H9 (cell line): ENCODE results near the gene OTUB2. TPM values are rescaled to one million over a fixed set of nuclear protein-coding genes. Genes with fewer than 3 reads are reported as not detected.

Experiments
- DNase-seq: peaks from one replicate; pipeline ENCODE4 v3.0.0-alpha.2; 2017
- H2AFZ ChIP-seq: one replicate; pipeline ENCODE4 v1.6.1; 2013; ENCODE audit warnings: mild to moderate bottlenecking, low read length, control low read depth, moderate library complexity
- H2AK5ac ChIP-seq: 2 replicates; pipeline ENCODE4 v1.6.1; 2013; ENCODE audit warnings: low read length, control low read depth, mixed read lengths; ENCODE audit not compliant: insufficient read length
- H2BK120ac ChIP-seq: one replicate; pipeline ENCODE4 v1.6.1; 2013; ENCODE audit warnings: low read depth, mild to moderate bottlenecking, low read length, control low read depth, inconsistent platforms; ENCODE audit not compliant: poor library complexity, severe bottlenecking
- H2BK12ac ChIP-seq: 2 replicates; pipeline ENCODE4 v1.6.1; 2013; ENCODE audit warnings: low read length, control low read depth, mixed read lengths, low read depth; ENCODE audit not compliant: insufficient read length
- H2BK15ac ChIP-seq: 2 replicates; pipeline ENCODE4 v1.6.1; 2013; ENCODE audit warnings: low read depth, low read length, control low read depth
- H2BK20ac ChIP-seq: one replicate; pipeline ENCODE4 v1.6.1; 2013; ENCODE audit warnings: low read depth, mild to moderate bottlenecking, low read length, control low read depth, inconsistent platforms; ENCODE audit not compliant: poor library complexity, severe bottlenecking
- H2BK5ac ChIP-seq: 2 replicates; pipeline ENCODE4 v1.6.1; 2013; ENCODE audit warnings: low read length, control low read depth, mixed read lengths; ENCODE audit not compliant: insufficient read length
- H3K14ac ChIP-seq: 2 replicates; pipeline ENCODE4 v1.6.1; 2013; ENCODE audit warnings: low read length, control low read depth; ENCODE audit not compliant: insufficient read depth
- H3K18ac ChIP-seq: 2 replicates; pipeline ENCODE4 v1.6.1; 2013; ENCODE audit warnings: low read depth, mild to moderate bottlenecking, mixed read lengths, low read length, control low read depth; ENCODE audit not compliant: insufficient read length
- H3K23ac ChIP-seq: 2 replicates; pipeline ENCODE4 v1.6.1; 2013; ENCODE audit warnings: low read length, control low read depth, mixed read lengths, low read depth; ENCODE audit not compliant: insufficient read length
- H3K23me2 ChIP-seq: 2 replicates; pipeline ENCODE4 v1.6.1; 2013; ENCODE audit warnings: low read depth, mild to moderate bottlenecking, mixed read lengths, low read length, control low read depth; ENCODE audit not compliant: insufficient read length, poor library complexity, severe bottlenecking
- H3K27ac ChIP-seq: 2 replicates; pipeline ENCODE4 v1.5.1; 2013; ENCODE audit warnings: low read length, control low read depth, mixed read lengths, low read depth; ENCODE audit not compliant: insufficient read length
- H3K27me3 ChIP-seq: 2 replicates; pipeline ENCODE4 v1.6.1; 2013; ENCODE audit warnings: low read length, control low read depth, inconsistent platforms; ENCODE audit not compliant: insufficient read depth
- H3K4ac ChIP-seq: 2 replicates; pipeline ENCODE4 v1.6.1; 2013; ENCODE audit warnings: low read depth, mild to moderate bottlenecking, control low read depth, inconsistent platforms, low read length, moderate library complexity
- H3K4me1 ChIP-seq: 2 replicates; pipeline ENCODE4 v1.6.1; 2013; ENCODE audit warnings: low read length, control low read depth, inconsistent platforms; ENCODE audit not compliant: insufficient read depth
- H3K4me2 ChIP-seq: 2 replicates; pipeline ENCODE4 v1.6.1; 2013; ENCODE audit warnings: low read length, control low read depth, mixed read lengths; ENCODE audit not compliant: insufficient read length, insufficient read depth
- H3K56ac ChIP-seq: 2 replicates; pipeline ENCODE4 v1.6.1; 2013; ENCODE audit warnings: low read depth, mild to moderate bottlenecking, mixed read lengths, low read length, control low read depth; ENCODE audit not compliant: insufficient read length
- H3K79me1 ChIP-seq: 2 replicates; pipeline ENCODE4 v1.6.1; 2013; ENCODE audit warnings: low read depth, mild to moderate bottlenecking, moderate library complexity, low read length, control low read depth, inconsistent platforms; ENCODE audit not compliant: insufficient read depth, poor library complexity, severe bottlenecking
- H3K79me2 ChIP-seq: 2 replicates; pipeline ENCODE4 v1.6.1; 2013; ENCODE audit warnings: low read length, control low read depth, inconsistent platforms; ENCODE audit not compliant: insufficient read depth
- H3K9ac ChIP-seq: 2 replicates; pipeline ENCODE4 v1.6.1; 2013; ENCODE audit warnings: low read length, control low read depth, mixed read lengths; ENCODE audit not compliant: insufficient read length; ENCODE audit errors: extremely low read depth
- H3K9me3 ChIP-seq: one replicate; pipeline ENCODE4 v1.6.1; 2013; ENCODE audit warnings: low read depth, low read length, inconsistent platforms; ENCODE audit not compliant: control insufficient read depth
- H3T11ph ChIP-seq: one replicate; pipeline ENCODE4 v1.6.1; 2013; ENCODE audit warnings: mild to moderate bottlenecking, low read length, control low read depth, inconsistent platforms
- H4K20me1 ChIP-seq: one replicate; pipeline ENCODE4 v1.6.1; 2013; ENCODE audit not compliant: control insufficient read depth, insufficient read length, insufficient read depth
- H4K5ac ChIP-seq: 2 replicates; pipeline ENCODE4 v1.6.1; 2013; ENCODE audit warnings: low read depth, mild to moderate bottlenecking, mixed read lengths, low read length, control low read depth; ENCODE audit not compliant: insufficient read length
- H4K8ac ChIP-seq: replicated peaks from 2 replicates; pipeline ENCODE4 v1.6.1; 2013; ENCODE audit warnings: low read length, control low read depth, mixed read lengths, low read depth; ENCODE audit not compliant: insufficient read length
- H4K91ac ChIP-seq: 2 replicates; pipeline ENCODE4 v1.6.1; 2013; ENCODE audit warnings: low read depth, mild to moderate bottlenecking, moderate library complexity, mixed read lengths, low read length, control low read depth; ENCODE audit not compliant: insufficient read length
- H3K27ac Mint-ChIP-seq, 3 experiments: 2 replicates in 2 of 3; 3 replicates in 1 of 3; pipeline ENCODE4 v1.8.0; 2020 to 2021; ENCODE audit warnings: mixed read lengths in 3 of 3, mild to moderate bottlenecking in 1 of 3, moderate library complexity in 1 of 3
- H3K27me3 Mint-ChIP-seq: 2 replicates; pipeline ENCODE4 v1.8.0; 2021; ENCODE audit warnings: low read depth, mild to moderate bottlenecking, moderate library complexity, mixed read lengths
- H3K36me3 Mint-ChIP-seq, 3 experiments: 2 replicates in 2 of 3; 3 replicates in 1 of 3; pipeline ENCODE4 v1.8.0; 2020 to 2021; ENCODE audit warnings: low read depth in 3 of 3, mixed read lengths in 3 of 3; ENCODE audit not compliant: insufficient read depth in 1 of 3
- H3K4me1 Mint-ChIP-seq, 2 experiments: 2 replicates each; pipeline ENCODE4 v1.8.0; 2020; ENCODE audit warnings: mixed read lengths in 2 of 2
- H3K4me3 Mint-ChIP-seq, 2 experiments: 2 replicates in 1 of 2; 3 replicates in 1 of 2; pipeline ENCODE4 v1.8.0; 2020 to 2021; ENCODE audit warnings: mild to moderate bottlenecking in 2 of 2, mixed read lengths in 2 of 2, moderate library complexity in 1 of 2
- H3K9me3 Mint-ChIP-seq, 2 experiments: 2 replicates in 1 of 2; 3 replicates in 1 of 2; pipeline ENCODE4 v1.8.0; 2020; ENCODE audit warnings: mild to moderate bottlenecking in 2 of 2, mixed read lengths in 2 of 2, moderate library complexity in 1 of 2
- CTCF ChIP-seq: fragments of 200-600 bp; sonication (generic); conservative IDR thresholded peaks from 3 replicates; pipeline ENCODE4 v1.8.0; 2021; ENCODE audit warnings: antibody characterized with exemption, mild to moderate bottlenecking
- WGBS: extraction: QIAGEN DNeasy Blood & Tissue Kit; methylation state at CpG from one replicate; pipeline ENCODE4 v1.1.7; 2013; ENCODE audit warnings: missing lambda C conversion rate, low lambda C conversion rate, mixed read lengths; ENCODE audit not compliant: insufficient read length; ENCODE audit errors: extremely low coverage; 5-methylcytosine and 5-hydroxymethylcytosine counted together
- total RNA-seq: library from RNA; stranded (reverse); gene quantifications from 2 replicates; pipeline ENCODE4 v1.2.1, GENCODE V29; 2021

Gene OTUB2
- total RNA-seq, 1 experiment from 2014 or later, result 3.6 TPM

GRCh38 chr14:94029265-94029664 is 3.1 kb downstream of the OTUB2 start:
- Histone ChIP-seq H2BK15ac (no peak overlapping the region), H3K23me2 (no peaks in the 10 kb centered on the region), H4K8ac (no peak overlapping the region), H4K91ac (no peak overlapping the region), H3K79me2 (no peaks in the 10 kb centered on the region), H3T11ph (no peak overlapping the region), H3K4me1 (no peaks in the 10 kb centered on the region), H3K4ac (no peak overlapping the region), H2BK20ac (no peak overlapping the region), H3K27ac (no peak overlapping the region), H3K23ac (no peak overlapping the region), H2AFZ (no peak overlapping the region), H2BK12ac (no peak overlapping the region), H3K27me3 (no peaks in the 10 kb centered on the region), H3K14ac (no peak overlapping the region), H3K56ac (no peak overlapping the region), H3K79me1 (no peaks in the 10 kb centered on the region), H3K18ac (no peak overlapping the region), H3K9ac (no peak overlapping the region), H3K4me2 (no peak overlapping the region), H3K9me3 (no peaks in the 10 kb centered on the region), H2BK120ac (no peak overlapping the region), H2BK5ac (no peak overlapping the region), H2AK5ac (no peak overlapping the region), H4K20me1 (no peaks in the 10 kb centered on the region), H4K5ac (no peak overlapping the region)
- H3K9me3 Mint-ChIP-seq, result no peaks in the 10 kb centered on the region; a peak in 3 of 5 replicates
- no peak for TF ChIP-seq CTCF
- H3K4me3 Mint-ChIP-seq, result no peak overlapping the region
- peaks cover 5% of the 10 kb centered on the region; the same call in 1 of the 2 replicates for H3K27me3 Mint-ChIP-seq
- no peak for DNase-seq
- peaks cover 22 to 27% of the 10 kb centered on the region in 2 experiments for H3K4me1 Mint-ChIP-seq
- no CpG with 5 or more reads among the region's 4 CpGs for WGBS
- no peak overlapping the region for H3K27ac Mint-ChIP-seq
- peaks cover 3 to 10% (median 4%) of the 10 kb centered on the region in 3 experiments; a peak in 4 of 7 replicates for H3K36me3 Mint-ChIP-seq
